Prostate gland (tissue), 2 donors: ENCODE data around the gene MIA. TPM values are rescaled to one million over a fixed set of nuclear protein-coding genes. Genes with fewer than 3 reads are reported as not detected.

Source experiments
- DNase-seq: peaks from one replicate; pipeline ENCODE4 v3.0.0-alpha.2; 2019; ENCODE audit warnings: low spot score
- H3K27ac ChIP-seq, 2 donors: fragments of 200-600 bp; sonication (generic); 2 replicates each; pipeline ENCODE4 v1.5.1; 2017 to 2019
- H3K27me3 ChIP-seq: fragments of 200-600 bp; sonication (generic); replicated peaks from 2 replicates; pipeline ENCODE4 v1.5.1; 2019; ENCODE audit not compliant: insufficient read depth
- H3K36me3 ChIP-seq, 2 donors: fragments of 200-600 bp; sonication (generic); 1 replicate in 1 of 2; 2 replicates in 1 of 2; pipeline versions ENCODE4 v1.5.1 to v1.8.1; 2017 to 2019
- H3K4me1 ChIP-seq: fragments of 200-600 bp; sonication (generic); replicated peaks from 2 replicates; pipeline ENCODE4 v1.5.1; 2019
- H3K4me3 ChIP-seq, 2 donors: fragments of 200-600 bp; sonication (generic); 2 replicates each; pipeline ENCODE4 v1.5.1; 2017 to 2019
- H3K9me3 ChIP-seq: fragments of 200-600 bp; sonication (generic); 2 replicates; pipeline ENCODE4 v1.5.1; 2017
- CTCF ChIP-seq, 4 experiments: fragments of 200-600 bp in 2 of 4; fragments of 450-650 bp in 2 of 4; sonication (generic) in 2 of 4; IDR thresholded peaks; 1 replicate in 3 of 4; 2 replicates in 1 of 4; pipeline ENCODE4 v1.5.1; 2016 to 2019; ENCODE audit warnings: antibody characterized with exemption in 4 of 4, mild to moderate bottlenecking in 2 of 4, moderate library complexity in 2 of 4
- POLR2A ChIP-seq: fragments of 450-650 bp; IDR thresholded peaks from one replicate; pipeline ENCODE4 v1.6.1; 2016; ENCODE audit warnings: antibody characterized with exemption, mild to moderate bottlenecking
- POLR2AphosphoS5 ChIP-seq: sonication (generic); formaldehyde crosslinking; IDR thresholded peaks from one replicate; pipeline ENCODE4 v1.6.1; 2017; ENCODE audit warnings: antibody characterized with exemption
- WGBS: methylation state at CpG from one replicate; pipeline ENCODE4 v1.1.5; 2018; 5-methylcytosine and 5-hydroxymethylcytosine counted together
- intact Hi-C: fragments of 100-400 bp; cut with DNase I; formaldehyde crosslinking; loops from one replicate; pipeline ENCODE4 v1.14.2; 2022
- total RNA-seq, 2 donors: library from RNA; depleted of rRNA; stranded (reverse); fragments of >200 nt; gene quantifications; one replicate each; pipeline ENCODE4 v1.1.0, GENCODE V29; 2016

MIA gene
- total RNA-seq, 2 donors from 2014 or later: 2.7 to 5.0 TPM

- no peak overlapping the region for H3K4me3 ChIP-seq
- intact Hi-C loops: no loop called here
- peaks cover 67% of the 10 kb centered on the region for H3K4me1 ChIP-seq
- peak; percentile 66 for DNase-seq
- H3K9me3 ChIP-seq: no peaks in the 10 kb centered on the region
- peak overlapping the region; percentile 72 to 97 for H3K27ac ChIP-seq
- H3K36me3 ChIP-seq: peaks cover 0 to 6% of the 10 kb centered on the region in 2 donors
- no peaks in the 10 kb centered on the region for H3K27me3 ChIP-seq
- WGBS: 63% methylated on average over 5 of the region's 6 CpGs
- no peak for TF ChIP-seq POLR2A
- TF ChIP-seq POLR2AphosphoS5: peak; percentile 66
Measured at GRCh38 chr19:40803857-40804782, 28.8 kb downstream of the MIA start.

GRCh38 chr19:40804783-40805242 lies 29.5 kb downstream of the MIA start:
- WGBS: 13% methylated on average over 7 of the region's 7 CpGs
- Histone ChIP-seq H3K9me3 (no peaks in the 10 kb centered on the region), H3K36me3 (peaks cover 0 to 6% of the 10 kb centered on the region in 2 donors), H3K27ac (peak overlapping the region; percentile 72 to 97), H3K4me3 (no peak overlapping the region), H3K4me1 (peaks cover 67% of the 10 kb centered on the region), H3K27me3 (no peaks in the 10 kb centered on the region)
- DNase-seq: peak; percentile 63
- TF ChIP-seq POLR2AphosphoS5 (no peak), POLR2A (no peak), CTCF (IDR thresholded peaks at IDR 0.05) (peak in 1 of 4 experiments; percentile 2)
- intact Hi-C loops: loop anchor here (5.0 kb wide), 1 partner anchor 143 kb away; no protein-coding TSS in a partner anchor

GRCh38 chr19:40805258-40805868 lies 30.0 kb downstream of the MIA start:
- H3K27me3 ChIP-seq: no peaks in the 10 kb centered on the region
- TF ChIP-seq POLR2A (no peak), POLR2AphosphoS5 (peak; percentile 57)
- DNase-seq: peak; percentile 74
- 63% methylated on average over 2 of the region's 2 CpGs for WGBS
- no peak overlapping the region for H3K4me3 ChIP-seq
- H3K4me1 ChIP-seq: peaks cover 65% of the 10 kb centered on the region
- no peaks in the 10 kb centered on the region for H3K9me3 ChIP-seq
- peaks cover 0 to 6% of the 10 kb centered on the region in 2 donors for H3K36me3 ChIP-seq
- intact Hi-C loops: loop anchor here (5.0 kb wide), 1 partner anchor 143 kb away; no protein-coding TSS in a partner anchor
- peak overlapping the region; percentile 72 to 97 for H3K27ac ChIP-seq

GRCh38 chr19:40806423-40807146 lies 31.3 kb downstream of the MIA start:
- H3K27ac ChIP-seq: peak overlapping the region; percentile 72 to 97
- H3K4me3 ChIP-seq: no peak overlapping the region
- H3K36me3 ChIP-seq: no peaks in the 10 kb centered on the region
- H3K9me3 ChIP-seq: no peaks in the 10 kb centered on the region
- DNase-seq: peak; percentile 54
- TF ChIP-seq CTCF (IDR thresholded peaks at IDR 0.05) (peak; percentile 48 to 84 (median 70)), POLR2AphosphoS5 (peak; percentile 68), POLR2A (no peak)
- H3K27me3 ChIP-seq: no peaks in the 10 kb centered on the region
- 28% methylated on average over 26 of the region's 26 CpGs for WGBS
- peaks cover 54% of the 10 kb centered on the region for H3K4me1 ChIP-seq
- intact Hi-C loops: loop anchor here (5.0 kb wide), 1 partner anchor 144 kb away; no protein-coding TSS in a partner anchor

GRCh38 chr19:40807147-40808020 lies 32.1 kb downstream of the MIA start:
- intact Hi-C loops: loop anchor here (5.0 kb wide), 1 partner anchor 145 kb away; no protein-coding TSS in a partner anchor
- no peak overlapping the region for H3K4me3 ChIP-seq
- no peaks in the 10 kb centered on the region for H3K27me3 ChIP-seq
- H3K27ac ChIP-seq: peak overlapping the region; percentile 72 to 97
- DNase-seq: no peak
- H3K9me3 ChIP-seq: no peaks in the 10 kb centered on the region
- H3K4me1 ChIP-seq: peaks cover 52% of the 10 kb centered on the region
- WGBS: 63% methylated on average over 18 of the region's 18 CpGs
- peak in 2 of 4 experiments; percentile 38 to 48 for TF ChIP-seq CTCF (IDR thresholded peaks at IDR 0.05)
- no peak for TF ChIP-seq POLR2AphosphoS5
- no peak for TF ChIP-seq POLR2A
- H3K36me3 ChIP-seq: no peaks in the 10 kb centered on the region
